HG02852 (cell line): Measurements from ENCODE around the gene IGF1R.

ENCODE experiments used
- ATAC-seq: cut with Tn5 transposase; IDR thresholded peaks from one replicate; pipeline ENCODE4 v1.9.1; 2021; ENCODE audit warnings: mild to moderate bottlenecking, moderate library complexity; ENCODE audit not compliant: unreplicated experiment

IGF1R gene

GRCh38 chr15:98901434-98902072 is 253.2 kb downstream of the IGF1R start:
- ATAC-seq = no peak

GRCh38 chr15:98902931-98903330 is 254.6 kb downstream of the IGF1R start:
- no peak for ATAC-seq

GRCh38 chr15:98903377-98904018 is 255.2 kb downstream of the IGF1R start:
- no peak for ATAC-seq

- ATAC-seq = no peak
Observed at GRCh38 chr15:98904544-98904943, 256.2 kb downstream of the IGF1R start.

- ATAC-seq = no peak
Observed at GRCh38 chr15:98905963-98906711, 257.8 kb downstream of the IGF1R start.

GRCh38 chr15:98906712-98907083 is 258.4 kb downstream of the IGF1R start:
- no peak for ATAC-seq

GRCh38 chr15:98907927-98908471 is 259.7 kb downstream of the IGF1R start:
- ATAC-seq = no peak

GRCh38 chr15:98909968-98910885 is 261.9 kb downstream of the IGF1R start:
- no peak for ATAC-seq

GRCh38 chr15:98914626-98915025 is 266.3 kb downstream of the IGF1R start:
- no peak for ATAC-seq

- ATAC-seq = no peak
Observed at GRCh38 chr15:98916826-98917225, 268.5 kb downstream of the IGF1R start.

- ATAC-seq = no peak
Observed at GRCh38 chr15:98917417-98917816, 269.1 kb downstream of the IGF1R start.

GRCh38 chr15:98920091-98920880 is 271.9 kb downstream of the IGF1R start:
- no peak for ATAC-seq

GRCh38 chr15:98923171-98923570 is 274.8 kb downstream of the IGF1R start:
- ATAC-seq = no peak

GRCh38 chr15:98923579-98923978 is 275.2 kb downstream of the IGF1R start:
- ATAC-seq = no peak

- no peak for ATAC-seq
Observed at GRCh38 chr15:98924401-98925049, 276.2 kb downstream of the IGF1R start.

- ATAC-seq = no peak
Observed at GRCh38 chr15:98926236-98926635, 277.9 kb downstream of the IGF1R start.

GRCh38 chr15:98927022-98927421 is 278.7 kb downstream of the IGF1R start:
- ATAC-seq = no peak

- ATAC-seq = no peak
Observed at GRCh38 chr15:98927996-98928395, 279.7 kb downstream of the IGF1R start.

- ATAC-seq = no peak
Observed at GRCh38 chr15:98930576-98930975, 282.2 kb downstream of the IGF1R start.
